Activated T-helper 2 cell treated with anti-CD3 and anti-CD28 coated beads, Interferon-gamma antibody, Interleukin-2, Interleukin-4, amounts not matched to agents 10 μg/mL and 5 μg/mL and 100 μg/mL, durations not matched to agents 14 hours and 24 hours and 36 hours (primary cell): ENCODE measurements around the gene GPR141. TPM values are rescaled to one million over a fixed set of nuclear protein-coding genes. Genes with fewer than 3 reads are reported as not detected.
"Not testable (repeated sequence)": the region's sequence is repeated elsewhere in the genome, so short reads cannot be mapped to it uniquely, and the experiment has no call there.

ENCODE experiments used
- DNase-seq: peaks from one replicate; pipeline ENCODE4 v3.0.0; 2021; ENCODE audit warnings: low spot score
- H3K27ac Mint-ChIP-seq: one replicate; pipeline ENCODE4 v1.8.0; 2021; ENCODE audit warnings: mixed read lengths
- H3K27me3 Mint-ChIP-seq: one replicate; pipeline ENCODE4 v1.8.0; 2021; ENCODE audit warnings: low read depth, mixed read lengths
- H3K36me3 Mint-ChIP-seq: one replicate; pipeline ENCODE4 v1.8.0; 2021; ENCODE audit warnings: low read depth, mixed read lengths
- H3K4me1 Mint-ChIP-seq: one replicate; pipeline ENCODE4 v1.8.0; 2021; ENCODE audit warnings: low read depth, mixed read lengths
- H3K4me3 Mint-ChIP-seq: one replicate; pipeline ENCODE4 v1.8.0; 2021; ENCODE audit warnings: low read depth, mild to moderate bottlenecking, moderate library complexity, mixed read lengths
- H3K9me3 Mint-ChIP-seq: one replicate; pipeline ENCODE4 v1.8.0; 2021; ENCODE audit warnings: mixed read lengths
- intact Hi-C: fragments of 100-400 bp; cut with micrococcal nuclease; formaldehyde crosslinking; loops from one replicate; pipeline ENCODE4 v1.15.1; 2023
- total RNA-seq: library from RNA; stranded (reverse); gene quantifications from 2 replicates; pipeline ENCODE4 v1.2.3, GENCODE V29; 2022

The GPR141 gene
- total RNA-seq, 1 donor from 2014 or later = not detected

GRCh38 chr7:37698276-37698675 is 14.7 kb downstream of the GPR141 start:
- intact Hi-C loops = no loop called here
- peaks cover 8% of the 10 kb centered on the region for H3K27me3 Mint-ChIP-seq

GRCh38 chr7:37698782-37699181 is 15.2 kb downstream of the GPR141 start:
- Mint-ChIP-seq H3K4me3 (no peak overlapping the region), H3K36me3 (no peaks in the 10 kb centered on the region), H3K27ac (no peak overlapping the region), H3K9me3 (no peaks in the 10 kb centered on the region), H3K4me1 (peaks cover 2% of the 10 kb centered on the region), H3K27me3 (peaks cover 8% of the 10 kb centered on the region)
- intact Hi-C loops = no loop called here
- no peak for DNase-seq

More at GRCh38 chr7:37698276-37698675, 14.7 kb downstream of the GPR141 start:
- Mint-ChIP-seq H3K4me1 (peaks cover 2% of the 10 kb centered on the region), H3K4me3 (no peak overlapping the region), H3K27ac (no peak overlapping the region), H3K36me3 (no peaks in the 10 kb centered on the region), H3K9me3 (no peaks in the 10 kb centered on the region)
- DNase-seq = no peak

GRCh38 chr7:37701769-37702168 is 18.2 kb downstream of the GPR141 start:
- intact Hi-C loops = no loop called here
- Mint-ChIP-seq H3K27me3 (peaks cover 8% of the 10 kb centered on the region), H3K4me1 (peaks cover 2% of the 10 kb centered on the region), H3K36me3 (no peaks in the 10 kb centered on the region), H3K27ac (no peak overlapping the region), H3K4me3 (no peak overlapping the region), H3K9me3 (no peaks in the 10 kb centered on the region)
- DNase-seq = no peak

- Mint-ChIP-seq H3K4me3 (no peak overlapping the region), H3K9me3 (no peaks in the 10 kb centered on the region), H3K27me3 (peaks cover 8% of the 10 kb centered on the region), H3K36me3 (no peaks in the 10 kb centered on the region), H3K27ac (no peak overlapping the region), H3K4me1 (peaks cover under 1% of the 10 kb centered on the region)
- intact Hi-C loops = no loop called here
- no peak for DNase-seq
These were observed 19.8 kb downstream of the GPR141 start for GRCh38 chr7:37703361-37703760.

- H3K9me3 Mint-ChIP-seq, H3K4me1 Mint-ChIP-seq, H3K4me3 Mint-ChIP-seq, H3K27me3 Mint-ChIP-seq, H3K27ac Mint-ChIP-seq, intact Hi-C loops, DNase-seq, H3K36me3 Mint-ChIP-seq: not testable (repeated sequence)
These were observed 20.8 kb downstream of the GPR141 start for GRCh38 chr7:37704328-37704833.

GRCh38 chr7:37705976-37706375 is 22.4 kb downstream of the GPR141 start:
- Mint-ChIP-seq H3K36me3 (no peaks in the 10 kb centered on the region), H3K9me3 (no peaks in the 10 kb centered on the region), H3K27me3 (peaks cover 5% of the 10 kb centered on the region), H3K27ac (no peak overlapping the region), H3K4me3 (no peak overlapping the region), H3K4me1 (peaks cover 11% of the 10 kb centered on the region)
- intact Hi-C loops = no loop called here
- DNase-seq = no peak

GRCh38 chr7:37706804-37707203 is 23.2 kb downstream of the GPR141 start:
- no peak for DNase-seq
- no peak overlapping the region for H3K4me3 Mint-ChIP-seq
- intact Hi-C loops = no loop called here
- no peak overlapping the region for H3K27ac Mint-ChIP-seq
- H3K36me3 Mint-ChIP-seq = no peaks in the 10 kb centered on the region
- H3K4me1 Mint-ChIP-seq = peaks cover 11% of the 10 kb centered on the region
- H3K27me3 Mint-ChIP-seq = peaks cover 5% of the 10 kb centered on the region
- H3K9me3 Mint-ChIP-seq = no peaks in the 10 kb centered on the region

- Mint-ChIP-seq H3K36me3 (no peaks in the 10 kb centered on the region), H3K27ac (no peak overlapping the region), H3K9me3 (no peaks in the 10 kb centered on the region), H3K4me3 (no peak overlapping the region), H3K27me3 (peaks cover 7% of the 10 kb centered on the region), H3K4me1 (peaks cover 11% of the 10 kb centered on the region)
- intact Hi-C loops = no loop called here
- DNase-seq = no peak
These were observed 24.4 kb downstream of the GPR141 start for GRCh38 chr7:37707754-37708485.

- H3K4me1 Mint-ChIP-seq = peaks cover 11% of the 10 kb centered on the region
- no peak overlapping the region for H3K27ac Mint-ChIP-seq
- intact Hi-C loops = no loop called here
- peaks cover 5% of the 10 kb centered on the region for H3K27me3 Mint-ChIP-seq
- H3K9me3 Mint-ChIP-seq = no peaks in the 10 kb centered on the region
- no peak for DNase-seq
- no peak overlapping the region for H3K4me3 Mint-ChIP-seq
- H3K36me3 Mint-ChIP-seq = no peaks in the 10 kb centered on the region
These were observed 26.3 kb downstream of the GPR141 start for GRCh38 chr7:37709631-37710509.

- Mint-ChIP-seq H3K27ac (no peak overlapping the region), H3K9me3 (no peaks in the 10 kb centered on the region), H3K4me1 (peaks cover 11% of the 10 kb centered on the region), H3K27me3 (peaks cover 9% of the 10 kb centered on the region), H3K4me3 (no peak overlapping the region), H3K36me3 (no peaks in the 10 kb centered on the region)
- intact Hi-C loops = no loop called here
- DNase-seq = no peak
These were observed 30.0 kb downstream of the GPR141 start for GRCh38 chr7:37713613-37714012.

GRCh38 chr7:37714606-37715005 is 31.0 kb downstream of the GPR141 start:
- H3K9me3 Mint-ChIP-seq = no peaks in the 10 kb centered on the region
- intact Hi-C loops = no loop called here
- no peak overlapping the region for H3K27ac Mint-ChIP-seq
- H3K27me3 Mint-ChIP-seq = peaks cover 9% of the 10 kb centered on the region
- peaks cover 11% of the 10 kb centered on the region for H3K4me1 Mint-ChIP-seq
- H3K36me3 Mint-ChIP-seq = no peaks in the 10 kb centered on the region
- DNase-seq = no peak
- H3K4me3 Mint-ChIP-seq = no peak overlapping the region

- intact Hi-C loops = no loop called here
- no peak for DNase-seq
- Mint-ChIP-seq H3K36me3 (no peaks in the 10 kb centered on the region), H3K27ac (no peak overlapping the region), H3K9me3 (no peaks in the 10 kb centered on the region), H3K27me3 (peaks cover 4% of the 10 kb centered on the region), H3K4me1 (no peaks in the 10 kb centered on the region), H3K4me3 (no peak overlapping the region)
These were observed 35.0 kb downstream of the GPR141 start for GRCh38 chr7:37718585-37718984.

GRCh38 chr7:37719077-37719476 is 35.5 kb downstream of the GPR141 start:
- Mint-ChIP-seq H3K4me3 (no peak overlapping the region), H3K4me1 (no peaks in the 10 kb centered on the region), H3K27me3 (peaks cover 4% of the 10 kb centered on the region), H3K27ac (no peak overlapping the region), H3K36me3 (no peaks in the 10 kb centered on the region), H3K9me3 (no peaks in the 10 kb centered on the region)
- DNase-seq = no peak
- intact Hi-C loops = no loop called here
